Skin epidermis (tissue), 12 donors: ENCODE results near the gene FNDC7.
"Not testable (repeated sequence)": the region's sequence is repeated elsewhere in the genome, so short reads cannot be mapped to it uniquely, and the experiment has no call there.

ENCODE experiments used
- H3K27ac ChIP-seq, 21 experiments: fragments of 200-600 bp; sonication (generic) in 11 of 21; one replicate each; pipeline ENCODE4 v1.5.0; 2020; ENCODE audit warnings: mild to moderate bottlenecking in 3 of 21, inconsistent platforms in 2 of 21, moderate library complexity in 2 of 21
- H3K4me3 ChIP-seq, 7 experiments: fragments of 200-600 bp; sonication (generic) in 2 of 7; one replicate each; pipeline ENCODE4 v1.5.0; 2020; ENCODE audit warnings: inconsistent platforms in 2 of 7, mild to moderate bottlenecking in 2 of 7, moderate library complexity in 1 of 7

Gene FNDC7

DNA sequence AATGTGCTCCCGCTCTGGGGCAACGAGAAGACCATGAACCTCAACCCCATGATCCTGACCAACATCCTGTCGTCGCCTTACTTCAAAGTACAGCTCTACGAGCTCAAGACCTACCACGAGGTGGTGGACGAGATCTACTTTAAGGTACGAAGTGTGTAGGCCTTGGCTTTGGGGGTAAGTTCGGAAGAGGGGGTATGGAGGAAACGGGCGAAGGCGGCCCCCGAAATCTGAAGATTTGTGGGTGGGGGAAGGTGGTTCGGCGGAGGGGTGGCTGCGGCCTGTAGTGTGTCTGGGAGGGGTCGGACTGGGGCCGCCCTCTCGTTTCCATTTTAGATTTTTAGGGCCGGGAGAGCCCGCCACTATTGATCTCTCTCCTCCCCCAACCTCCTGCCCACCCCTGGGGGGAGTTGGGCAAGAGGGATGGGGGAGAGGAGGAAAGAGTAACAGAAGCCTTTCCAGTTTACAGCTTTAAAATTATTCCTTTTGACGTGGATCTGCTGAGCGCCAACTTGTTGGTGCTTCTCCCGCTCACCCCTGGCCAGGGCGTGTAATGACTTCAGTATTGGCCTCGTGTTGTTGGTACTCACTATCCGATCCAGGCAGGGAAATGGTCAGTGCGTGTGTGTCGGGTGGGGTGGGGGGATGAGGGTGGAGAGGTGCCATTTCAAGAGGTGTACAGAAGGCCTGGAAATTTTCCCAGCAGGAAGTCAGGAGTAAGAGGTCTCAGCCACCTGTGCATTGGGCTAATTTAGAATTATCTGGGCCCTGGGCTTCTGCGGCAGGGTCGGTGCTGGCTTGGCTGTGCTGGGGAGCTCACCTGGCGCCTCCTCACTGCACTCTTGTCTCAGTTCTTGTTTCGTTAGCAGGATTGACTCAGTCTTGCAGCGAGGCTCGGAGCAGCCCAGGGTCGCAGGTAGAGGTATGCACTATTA lies 19.7 kb upstream of the FNDC7 start:
- Histone ChIP-seq H3K4me3 (peak overlapping the region; percentile 60 to 96 (median 71)), H3K27ac (peak overlapping the region; percentile 83 to 100 (median 97))

DNA sequence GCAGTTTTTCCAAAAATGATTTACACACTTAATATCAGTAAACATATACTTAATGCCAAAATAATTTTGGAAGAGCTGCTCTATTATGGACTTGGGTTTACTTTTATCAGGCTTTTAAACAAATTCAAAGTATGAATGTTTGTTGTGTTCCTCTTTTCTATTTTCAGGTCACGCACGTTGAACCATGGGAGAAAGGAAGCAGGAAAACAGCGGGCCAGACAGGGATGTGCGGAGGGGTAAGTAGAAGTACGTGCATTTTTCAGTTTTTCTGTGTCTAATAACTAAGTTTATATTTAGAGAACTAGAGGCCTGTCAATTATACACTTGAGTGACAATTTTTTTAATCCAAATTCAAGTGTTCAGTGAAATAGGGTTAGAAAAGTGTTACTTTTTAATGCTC lies 17.2 kb upstream of the FNDC7 start:
- Histone ChIP-seq H3K4me3 (no peak overlapping the region), H3K27ac (peak overlapping the region in 3 of 21 experiments; percentile 33 to 99 (median 97))

DNA sequence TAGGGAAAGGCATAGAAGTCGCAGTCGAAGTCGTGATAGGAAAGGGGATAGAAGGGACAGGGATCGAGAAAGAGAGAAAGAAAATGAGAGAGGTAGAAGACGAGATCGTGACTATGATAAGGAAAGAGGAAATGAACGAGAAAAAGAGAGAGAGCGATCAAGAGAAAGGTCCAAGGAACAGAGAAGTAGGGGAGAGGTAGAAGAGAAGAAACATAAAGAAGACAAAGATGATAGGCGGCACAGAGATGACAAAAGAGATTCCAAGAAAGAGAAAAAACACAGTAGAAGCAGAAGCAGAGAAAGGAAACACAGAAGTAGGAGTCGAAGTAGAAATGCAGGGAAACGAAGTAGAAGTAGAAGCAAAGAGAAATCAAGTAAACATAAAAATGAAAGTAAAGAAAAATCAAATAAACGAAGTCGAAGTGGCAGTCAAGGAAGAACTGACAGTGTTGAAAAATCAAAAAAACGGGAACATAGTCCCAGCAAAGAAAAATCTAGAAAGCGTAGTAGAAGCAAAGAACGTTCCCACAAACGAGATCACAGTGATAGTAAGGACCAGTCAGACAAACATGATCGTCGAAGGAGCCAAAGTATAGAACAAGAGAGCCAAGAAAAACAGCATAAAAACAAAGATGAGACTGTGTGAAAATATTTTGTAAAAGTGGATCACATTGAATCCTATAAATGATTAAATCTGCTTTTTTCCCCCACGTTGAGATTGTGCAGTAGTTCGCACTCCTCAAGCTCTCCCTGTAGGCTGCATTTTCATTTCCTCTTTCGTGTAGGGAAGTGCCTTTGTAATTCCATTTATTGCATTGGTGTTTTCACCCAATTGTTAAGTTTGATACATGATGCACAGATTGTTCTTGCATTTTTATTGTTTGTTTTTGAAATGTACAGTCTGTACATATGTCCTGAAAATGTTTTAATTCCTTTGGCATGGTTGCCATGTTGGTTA lies 13.1 kb upstream of the FNDC7 start:
- Histone ChIP-seq H3K4me3 (no peak overlapping the region), H3K27ac (peak overlapping the region in 4 of 21 experiments; percentile 7 to 54 (median 36))

DNA sequence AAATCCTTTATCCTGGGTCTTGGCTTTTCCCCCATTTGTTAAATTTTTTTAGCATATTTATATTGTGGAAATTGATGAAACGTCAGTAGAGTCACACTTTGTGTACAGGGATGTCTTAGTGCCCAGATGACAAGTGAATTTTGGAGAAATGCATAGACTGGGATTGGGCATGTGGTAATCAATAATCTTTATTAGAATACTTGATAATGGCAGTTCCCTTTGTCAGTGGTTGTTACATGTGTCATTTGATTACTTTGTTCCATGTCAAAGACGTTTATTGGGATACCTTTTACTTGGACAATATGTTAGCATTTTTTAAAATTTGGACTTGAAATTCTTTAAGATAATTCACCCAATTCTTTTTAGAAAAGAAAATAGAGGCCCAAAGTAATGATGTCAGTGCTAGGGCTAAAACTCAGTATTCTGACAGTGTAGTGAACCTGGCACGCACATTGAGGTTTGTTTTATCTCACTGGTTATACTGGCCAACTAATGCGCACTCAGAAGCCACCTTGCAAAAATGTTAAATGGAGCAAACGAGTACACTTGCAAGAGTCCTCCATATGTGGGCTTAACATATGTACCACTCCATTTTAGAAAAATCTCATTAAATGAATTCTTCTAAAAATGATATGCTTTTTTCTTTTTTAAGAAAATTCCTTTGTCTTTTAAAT lies 11.4 kb upstream of the FNDC7 start:
- Histone ChIP-seq H3K4me3 (no peak overlapping the region), H3K27ac (no peak overlapping the region)

DNA sequence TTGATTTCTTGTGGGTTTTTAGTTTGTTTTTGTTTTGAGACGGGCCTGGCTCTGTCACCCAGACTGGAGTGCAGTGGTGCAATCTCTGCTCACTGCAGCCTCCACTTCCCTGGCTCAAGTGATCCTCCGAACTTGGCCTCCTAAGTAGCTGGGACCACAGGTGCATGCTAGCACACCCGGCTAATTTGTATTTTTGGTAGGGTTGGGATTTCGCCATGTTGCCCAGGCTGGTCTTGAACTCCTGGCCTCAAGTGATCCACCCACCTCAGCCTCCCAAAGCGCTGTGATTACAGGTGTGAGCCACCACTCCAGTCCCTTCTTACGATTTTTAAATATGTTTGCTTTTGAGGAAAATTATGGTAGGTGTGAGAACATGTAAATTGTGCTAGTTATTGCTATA lies 10.6 kb upstream of the FNDC7 start:
- not testable (repeated sequence) for H3K4me3 ChIP-seq, H3K27ac ChIP-seq

DNA sequence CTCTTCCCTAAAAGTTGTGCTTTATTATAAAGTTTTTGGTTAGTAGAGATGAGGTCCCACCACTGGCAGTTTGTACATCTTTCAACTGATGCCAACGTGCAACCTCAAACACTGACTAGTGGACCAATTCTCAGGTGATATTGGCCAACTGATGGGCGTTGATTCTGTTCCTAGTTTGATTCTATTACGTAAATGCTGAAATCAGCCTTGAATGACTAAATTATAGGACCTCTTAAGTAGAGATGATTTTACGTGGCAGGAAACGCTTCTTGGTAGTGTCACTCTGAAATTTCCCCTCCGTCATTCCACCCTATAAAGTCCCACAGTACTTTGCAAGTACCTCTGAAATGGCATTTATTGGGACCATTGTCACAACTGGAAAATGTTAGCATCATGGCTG lies 8.8 kb upstream of the FNDC7 start:
- H3K4me3 ChIP-seq: no peak overlapping the region
- peak overlapping the region in 3 of 21 experiments; percentile 5 to 77 (median 22) for H3K27ac ChIP-seq

DNA sequence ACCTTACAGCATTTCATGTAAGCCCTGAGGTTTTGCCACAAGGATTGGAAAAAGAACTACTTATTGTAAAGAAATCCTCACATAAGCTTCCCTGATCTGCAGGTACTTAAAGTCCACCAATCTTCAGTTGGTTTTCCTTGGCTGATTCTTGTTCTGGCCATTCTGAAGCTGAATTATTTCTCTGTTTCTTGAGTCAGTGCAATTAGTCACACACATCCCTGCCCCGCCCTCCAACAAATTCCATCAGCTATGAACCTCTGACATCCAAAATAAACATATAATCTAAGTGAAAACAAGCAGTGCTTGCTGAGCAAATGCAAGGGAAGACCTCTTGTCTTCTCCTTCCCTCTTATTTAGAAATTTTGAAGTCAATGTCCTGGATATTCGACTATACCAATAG lies 8.2 kb upstream of the FNDC7 start:
- H3K27ac ChIP-seq: peak overlapping the region in 3 of 21 experiments; percentile 5 to 77 (median 32)
- no peak overlapping the region for H3K4me3 ChIP-seq

DNA sequence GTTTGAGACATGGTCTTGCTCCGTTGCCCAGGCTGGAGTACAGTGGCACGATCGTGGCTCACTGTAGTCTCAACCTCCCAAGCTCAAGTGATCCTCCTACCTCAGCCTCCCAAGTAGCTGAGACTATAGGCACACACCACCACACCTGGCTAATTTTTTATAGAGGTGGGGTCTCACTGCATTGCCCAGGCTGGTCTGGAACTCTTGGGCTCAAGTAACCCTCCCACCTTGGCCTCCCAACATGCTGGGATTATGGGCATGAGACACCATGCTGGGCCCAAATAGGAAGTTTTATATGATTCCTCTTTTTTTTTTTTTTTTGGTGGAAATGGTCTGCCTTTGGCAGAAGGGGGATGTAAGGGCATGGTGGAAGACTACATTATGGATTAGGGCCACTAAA lies 6.1 kb upstream of the FNDC7 start:
- no peak overlapping the region for H3K4me3 ChIP-seq
- no peak overlapping the region for H3K27ac ChIP-seq

DNA sequence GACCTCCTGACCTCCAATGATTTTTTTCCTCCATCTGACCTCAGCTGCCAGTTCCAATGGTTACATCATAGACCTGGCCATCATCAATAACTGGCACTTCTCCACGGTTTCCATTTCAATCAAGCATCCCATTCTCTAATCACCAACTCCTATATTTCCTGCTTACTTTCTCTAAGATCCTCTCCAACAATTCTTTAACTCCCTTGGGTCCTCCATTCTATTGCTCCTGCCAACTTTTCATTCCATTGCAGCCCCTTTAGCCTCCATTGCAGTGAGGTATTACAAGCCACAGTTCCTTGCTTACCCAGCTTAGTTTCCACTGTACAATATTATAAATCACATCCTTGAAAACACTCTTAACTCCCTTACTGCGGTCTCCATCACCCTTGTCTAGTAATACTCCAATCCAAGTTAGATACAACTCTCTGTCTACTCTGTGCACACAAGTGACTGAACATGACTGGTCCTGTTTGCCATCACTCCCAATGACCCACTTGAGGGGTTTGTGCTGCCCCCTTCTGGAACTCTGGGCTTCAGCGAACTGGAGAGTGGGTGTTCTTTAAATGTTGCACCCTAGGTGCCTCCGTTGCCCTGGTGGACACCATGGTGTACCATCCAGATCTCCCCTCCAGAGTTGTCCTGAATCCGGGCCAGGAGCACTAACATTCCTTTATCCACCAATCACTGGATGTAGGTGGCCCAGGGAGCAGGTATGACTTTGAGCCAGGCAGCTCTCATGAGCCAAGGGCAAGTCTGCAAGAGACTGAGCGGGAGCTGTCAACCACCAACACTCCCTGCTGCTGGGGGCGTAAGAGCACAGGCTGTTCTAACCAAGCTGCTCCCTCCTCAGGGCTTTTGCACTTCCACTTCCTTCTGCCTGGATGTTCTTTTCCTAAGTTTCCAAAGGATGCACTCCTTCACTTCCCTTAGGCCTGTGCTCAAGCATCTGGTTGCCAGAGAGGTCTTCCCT lies 3.7 kb upstream of the FNDC7 start:
- H3K27ac ChIP-seq: no peak overlapping the region
- H3K4me3 ChIP-seq: no peak overlapping the region

DNA sequence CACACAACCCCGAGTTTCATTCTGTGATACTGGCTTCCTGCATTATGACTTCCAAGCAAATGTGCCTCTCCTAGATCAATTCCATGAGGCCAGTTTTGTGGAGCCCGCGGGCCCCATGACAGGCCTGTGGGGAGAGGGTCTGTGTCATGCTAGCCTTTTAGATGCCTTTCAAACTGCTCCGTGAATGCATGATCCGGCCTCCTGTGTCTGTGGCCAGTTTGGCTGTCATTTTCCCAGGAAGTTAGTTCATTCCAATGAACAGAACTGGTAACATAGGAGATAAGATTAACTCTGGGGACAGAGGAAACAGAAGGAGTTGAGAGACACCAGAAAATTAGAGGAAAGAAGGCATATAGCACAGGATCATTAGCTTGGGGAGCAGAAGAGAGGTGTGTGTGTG lies 3.2 kb downstream of the FNDC7 start:
- H3K27ac ChIP-seq: no peak overlapping the region
- no peak overlapping the region for H3K4me3 ChIP-seq

DNA sequence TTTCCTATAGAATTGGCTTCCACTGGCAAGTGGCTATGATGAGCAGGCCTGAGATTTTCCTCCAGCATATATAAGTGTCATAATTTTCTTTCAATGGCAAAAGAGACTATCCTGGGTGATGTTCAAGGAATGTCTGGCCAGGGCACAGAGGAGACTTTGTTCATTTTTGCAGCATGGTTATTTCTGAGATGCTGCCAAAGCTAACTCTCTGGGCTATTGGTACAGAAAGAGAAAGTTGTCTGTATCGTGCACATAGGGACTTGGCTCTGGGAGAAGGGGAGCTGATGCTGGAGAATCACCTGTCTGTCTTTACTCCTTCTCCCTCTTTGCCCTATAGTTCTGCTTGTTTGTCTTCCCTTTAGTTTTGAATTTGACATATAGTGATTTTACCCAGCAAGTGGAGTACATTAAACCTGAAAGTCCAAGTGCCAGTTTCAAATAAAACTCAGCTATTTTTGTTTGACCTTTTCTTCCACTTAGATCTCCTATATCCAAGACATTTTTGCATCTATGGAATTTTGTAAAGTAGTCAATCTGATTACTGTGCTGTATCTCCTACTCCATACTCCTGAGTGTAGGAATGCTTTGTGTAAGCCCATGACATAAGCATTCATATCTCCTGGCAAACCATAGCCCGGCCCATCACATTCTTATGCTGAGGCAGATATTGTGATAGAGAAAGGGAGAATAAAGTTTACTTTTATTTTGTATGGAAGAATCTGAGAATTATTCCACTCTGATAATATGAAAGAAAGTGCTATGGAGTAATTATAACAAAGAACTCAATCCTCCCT lies 3.9 kb downstream of the FNDC7 start:
- no peak overlapping the region for H3K4me3 ChIP-seq
- H3K27ac ChIP-seq: no peak overlapping the region

DNA sequence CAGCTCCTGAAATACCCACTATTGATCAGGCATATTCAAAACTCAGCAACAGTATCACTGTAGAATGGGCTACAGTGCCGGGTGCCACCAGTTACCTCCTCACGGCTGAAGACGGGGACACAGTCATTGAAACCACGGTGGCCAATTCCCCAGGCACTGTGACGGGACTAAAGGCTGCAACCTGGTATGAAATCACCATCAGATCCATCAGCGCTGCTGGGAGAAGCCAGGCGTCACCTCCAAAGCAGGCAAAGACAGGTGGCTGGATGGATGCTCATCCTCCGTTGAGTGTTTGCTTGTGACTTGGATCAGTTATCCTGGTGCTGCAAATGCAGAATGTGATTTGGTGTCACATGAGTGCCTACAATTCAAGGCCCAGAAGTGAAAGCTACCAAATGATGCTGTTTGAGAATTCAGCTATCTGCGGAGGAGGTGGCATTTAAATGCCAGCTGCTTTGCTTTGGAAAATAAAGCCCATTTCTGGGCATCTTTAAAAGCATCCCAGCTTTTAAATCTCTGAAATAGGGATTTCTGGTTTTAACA lies 5.1 kb downstream of the FNDC7 start:
- H3K4me3 ChIP-seq: no peak overlapping the region
- no peak overlapping the region for H3K27ac ChIP-seq

DNA sequence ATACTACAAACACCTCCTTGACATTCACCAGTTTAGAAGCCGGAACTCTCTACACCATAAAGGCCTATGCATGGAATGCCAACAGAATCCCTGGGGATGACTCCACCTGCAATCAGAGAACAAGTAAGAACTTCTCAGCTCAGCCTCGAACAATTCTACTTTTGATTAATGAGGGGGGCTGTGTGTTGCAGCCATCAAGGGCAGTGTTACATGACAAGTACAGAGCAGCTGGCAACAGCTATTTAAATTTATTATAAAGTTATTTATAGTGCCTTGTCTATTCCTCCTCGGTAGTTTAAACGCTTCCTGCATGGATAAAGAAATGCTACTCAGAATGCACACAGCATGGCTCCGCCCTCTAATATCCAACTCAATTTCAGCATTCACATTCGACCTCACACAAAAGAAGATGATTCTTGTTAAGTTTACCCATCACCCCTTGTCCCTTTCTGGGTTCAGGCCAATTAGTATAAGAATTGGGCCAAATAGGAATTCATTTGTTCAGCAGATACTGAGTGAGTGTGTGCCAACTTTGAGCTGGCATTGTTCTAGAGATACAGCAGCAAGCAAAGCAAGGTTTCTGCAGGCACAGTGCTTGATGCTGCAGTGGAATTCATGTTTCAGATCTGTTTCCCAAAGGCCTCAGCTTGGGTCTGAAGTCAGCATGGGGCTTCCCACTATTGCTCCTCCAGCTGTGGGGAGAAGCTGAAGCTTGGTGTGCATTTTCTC lies 6.4 kb downstream of the FNDC7 start:
- no peak overlapping the region for H3K27ac ChIP-seq
- H3K4me3 ChIP-seq: no peak overlapping the region

DNA sequence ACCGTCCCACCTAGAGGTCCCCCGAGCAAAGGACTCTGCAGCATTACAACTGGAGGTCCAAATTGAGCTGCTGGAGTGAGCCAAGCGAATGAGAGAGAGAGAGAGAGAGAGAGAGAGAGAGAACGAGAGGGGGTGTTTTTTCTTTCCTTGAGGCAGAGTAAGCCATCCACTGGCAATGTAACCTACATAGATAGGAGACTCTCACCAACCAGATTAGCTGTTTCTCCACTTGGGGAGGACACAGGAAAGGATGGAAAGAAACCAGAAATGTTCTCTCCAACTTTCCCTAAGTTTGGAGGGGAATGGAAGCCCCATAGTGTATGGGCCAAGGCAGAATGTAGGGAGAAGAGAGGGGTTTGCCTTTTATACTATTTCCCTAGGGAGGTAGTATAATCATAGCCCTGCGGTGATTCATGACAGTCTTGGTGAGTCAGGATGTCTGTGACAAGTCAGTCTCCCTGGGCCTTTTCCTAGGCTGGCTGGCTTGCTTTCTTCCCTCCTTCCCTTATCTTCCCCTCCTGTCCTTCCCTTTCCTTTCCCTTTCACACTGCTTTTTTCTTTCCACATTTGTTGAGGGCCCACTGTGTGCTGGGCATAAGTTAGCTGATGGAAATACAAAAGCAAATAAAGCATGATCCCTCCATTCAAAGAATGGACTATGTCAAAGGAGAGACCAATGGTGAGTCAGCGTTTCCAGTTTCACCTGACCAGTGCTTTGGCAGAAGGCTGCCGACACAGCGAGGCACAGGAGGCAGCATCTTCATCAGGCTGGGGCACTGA lies 7.1 kb downstream of the FNDC7 start:
- Histone ChIP-seq H3K27ac (no peak overlapping the region), H3K4me3 (no peak overlapping the region)

DNA sequence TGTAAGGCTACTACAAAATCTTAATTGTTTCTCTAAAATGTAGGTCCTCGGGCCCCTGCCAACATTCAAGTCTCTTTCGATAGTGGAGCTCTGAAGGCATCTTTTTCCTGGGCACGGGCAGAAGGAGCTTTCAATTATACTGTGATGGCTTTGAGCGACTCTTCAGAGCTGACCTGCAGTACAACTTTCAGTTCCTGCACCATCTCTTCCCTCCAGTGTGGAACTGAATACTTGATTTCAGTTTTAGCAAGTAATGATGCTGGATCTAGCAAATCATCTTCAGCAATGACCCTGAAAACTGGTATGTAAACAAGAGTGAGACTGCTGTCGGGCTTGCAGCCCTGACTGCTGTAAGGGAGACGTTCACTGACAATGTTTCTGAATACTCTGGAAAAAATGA lies 9.6 kb downstream of the FNDC7 start:
- no peak overlapping the region for H3K27ac ChIP-seq
- no peak overlapping the region for H3K4me3 ChIP-seq

DNA sequence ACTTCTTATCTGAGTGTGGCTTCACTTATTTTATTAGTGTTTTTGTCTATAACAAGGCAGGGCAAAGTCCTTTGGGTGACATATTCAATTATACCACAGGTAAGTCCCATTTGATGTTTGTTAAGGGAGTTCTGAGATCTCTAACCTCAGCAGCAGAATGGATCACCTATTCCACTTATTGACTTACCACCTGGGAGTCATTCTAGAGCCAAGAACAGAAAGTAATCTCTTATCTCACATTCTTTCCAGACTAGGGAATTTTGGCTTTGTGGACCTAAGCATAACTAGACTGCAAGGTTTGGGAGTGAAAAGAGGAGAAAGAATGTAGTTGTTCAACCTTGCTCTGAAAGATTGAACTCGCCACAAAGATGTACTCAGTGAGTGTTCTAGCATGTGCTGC lies 13.2 kb downstream of the FNDC7 start:
- no peak overlapping the region for H3K27ac ChIP-seq

More for the DNA sequence above, 13.2 kb downstream of the FNDC7 start:
- H3K4me3 ChIP-seq: no peak overlapping the region
